ENCODE results near the gene SOAT2. TPM values are rescaled to one million over a fixed set of nuclear protein-coding genes. Genes with fewer than 3 reads are reported as not detected.

Gene SOAT2
- total RNA-seq, 1 experiment from 2014 or later, result not detected

Other genes starting within 250 kb of the SOAT2 start
- 287 and 407 TPM in 2 replicates for gene KRT8, start 198.4 kb upstream of the SOAT2 start, total RNA-seq (2014; rRNA removed; shearing (Covaris generic))
- 1,324 and 2,186 TPM in 2 replicates for gene KRT18, start 154.4 kb upstream of the SOAT2 start, total RNA-seq (2014; rRNA removed; shearing (Covaris generic))
- 290 and 314 TPM in 2 replicates for gene EIF4B, start 97.0 kb upstream of the SOAT2 start, total RNA-seq (2014; rRNA removed; shearing (Covaris generic))
- 18.9 and 24.5 TPM in 2 replicates for gene TNS2, start 53.4 kb upstream of the SOAT2 start, total RNA-seq (2014; rRNA removed; shearing (Covaris generic))
- gene SPRYD3, start 24.1 kb upstream of the SOAT2 start, total RNA-seq (2014; rRNA removed; shearing (Covaris generic)), result 15.2 and 19.6 TPM in 2 replicates
- gene IGFBP6, start 5.8 kb upstream of the SOAT2 start, total RNA-seq (2014; rRNA removed; shearing (Covaris generic)), result 104 and 147 TPM in 2 replicates
- gene ZNF740, start 77.2 kb downstream of the SOAT2 start, total RNA-seq (2014; rRNA removed; shearing (Covaris generic)), result 3.0 and 15.2 TPM in 2 replicates
- gene CSAD, start 77.4 kb downstream of the SOAT2 start, total RNA-seq (2014; rRNA removed; shearing (Covaris generic)), result 2.6 and 9.2 TPM in 2 replicates
- 0.09 and 2.1 TPM in 2 replicates for gene ITGB7, start 103.8 kb downstream of the SOAT2 start, total RNA-seq (2014; rRNA removed; shearing (Covaris generic))
- 19.2 and 25.0 TPM in 2 replicates for gene RARG, start 128.7 kb downstream of the SOAT2 start, total RNA-seq (2014; rRNA removed; shearing (Covaris generic))
- gene ESPL1, start 164.8 kb downstream of the SOAT2 start, total RNA-seq (2014; rRNA removed; shearing (Covaris generic)), result 19.1 and 29.4 TPM in 2 replicates
- gene PFDN5, start 192.1 kb downstream of the SOAT2 start, total RNA-seq (2014; rRNA removed; shearing (Covaris generic)), result 407 and 456 TPM in 2 replicates
- 65.1 and 74.0 TPM in 2 replicates for gene MYG1, start 196.2 kb downstream of the SOAT2 start, total RNA-seq (2014; rRNA removed; shearing (Covaris generic))
- gene AAAS, start 218.1 kb downstream of the SOAT2 start, total RNA-seq (2014; rRNA removed; shearing (Covaris generic)), result 48.4 and 62.9 TPM in 2 replicates
- gene SP7, start 232.9 kb downstream of the SOAT2 start, total RNA-seq (2014; rRNA removed; shearing (Covaris generic)), result 0.05 TPM in 1 of 2 replicates, not detected in the other